GM21786 (cell line): ENCODE results near the gene HORMAD1.
A peak's percentile ranks its signal among the peaks of the same experiment; 100 is the strongest.
"Not testable (repeated sequence)": the region's sequence is repeated elsewhere in the genome, so short reads cannot be mapped to it uniquely, and the experiment has no call there.

Experiments used
- ATAC-seq: cut with Tn5 transposase; IDR thresholded peaks from one replicate; pipeline ENCODE4 v1.9.1; 2021; ENCODE audit not compliant: unreplicated experiment

HORMAD1 gene

GRCh38 chr1:150720703-150721102 is at the start of gene HORMAD1:
HORMAD1 (minus strand) TSS chr1:150720895; CDS start chr1:150719505, 1,390 bp downstream.
- ATAC-seq = no peak

DNA sequence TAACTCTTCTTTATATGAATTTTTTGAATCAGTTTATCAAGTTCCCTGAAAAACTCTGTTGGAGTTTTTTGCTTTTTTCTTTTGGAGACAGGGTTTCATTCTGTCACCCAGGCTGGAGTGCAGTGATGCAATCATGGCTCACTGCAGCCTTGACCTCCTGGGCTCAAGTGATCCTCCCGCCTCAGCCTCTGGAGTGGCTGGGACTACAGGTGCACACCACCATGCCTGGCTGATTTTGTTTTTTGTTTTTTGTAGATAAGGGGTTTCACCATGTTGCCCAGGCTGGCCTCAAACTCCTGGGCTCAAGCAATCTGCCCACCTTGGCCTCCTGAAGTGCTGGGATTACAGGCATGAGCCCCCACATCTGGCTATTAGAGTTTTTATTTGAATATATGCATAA is 47.0 kb upstream of the HORMAD1 start:
- not testable (repeated sequence) for ATAC-seq

DNA sequence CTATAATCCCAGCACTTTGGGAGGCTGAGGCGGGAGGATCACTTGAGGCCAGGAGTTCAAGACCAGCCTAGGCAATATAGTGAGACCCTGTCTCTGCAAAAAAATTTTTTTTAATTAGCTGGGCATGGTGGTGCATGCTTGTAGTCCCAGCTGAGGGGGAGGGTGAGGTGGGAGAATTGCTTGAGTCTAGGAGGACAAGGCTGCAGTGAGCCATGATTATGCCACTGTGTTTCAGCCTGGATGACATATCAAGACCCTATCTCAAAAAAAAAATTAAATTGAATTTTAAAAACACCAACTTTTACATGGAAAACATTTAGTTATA is 45.2 kb upstream of the HORMAD1 start:
- not testable (repeated sequence) for ATAC-seq

- ATAC-seq = peak; percentile 83
These were observed 44.7 kb upstream of the HORMAD1 start, which contains the start of gene CTSS for GRCh38 chr1:150765296-150765976. CTSS (minus strand) TSS chr1:150765778; CDS start chr1:150764763, 1,015 bp downstream.

GRCh38 chr1:150764617-150765101 is 44.0 kb upstream of the HORMAD1 start:
- ATAC-seq = no peak

DNA sequence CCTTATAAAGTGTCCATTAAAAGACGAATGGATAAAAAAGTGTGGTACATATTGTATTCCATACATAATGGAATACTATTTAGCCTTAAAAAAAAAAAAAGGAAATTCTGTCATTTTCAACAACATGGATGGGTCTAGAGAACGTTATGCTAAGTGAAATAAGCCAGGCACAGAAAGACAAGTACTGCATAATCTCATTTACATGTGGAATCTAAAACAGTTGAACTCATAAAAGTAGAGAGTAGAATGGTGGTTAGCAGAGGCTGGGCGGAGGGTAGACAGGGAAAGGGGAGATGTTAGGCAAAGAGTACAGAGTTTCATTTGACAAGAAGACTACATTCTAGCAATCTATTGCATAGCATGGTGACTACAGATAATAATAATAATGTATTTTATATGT is 42.3 kb upstream of the HORMAD1 start:
- no peak for ATAC-seq

GRCh38 chr1:150762552-150762951 is 41.9 kb upstream of the HORMAD1 start:
- no peak for ATAC-seq

DNA sequence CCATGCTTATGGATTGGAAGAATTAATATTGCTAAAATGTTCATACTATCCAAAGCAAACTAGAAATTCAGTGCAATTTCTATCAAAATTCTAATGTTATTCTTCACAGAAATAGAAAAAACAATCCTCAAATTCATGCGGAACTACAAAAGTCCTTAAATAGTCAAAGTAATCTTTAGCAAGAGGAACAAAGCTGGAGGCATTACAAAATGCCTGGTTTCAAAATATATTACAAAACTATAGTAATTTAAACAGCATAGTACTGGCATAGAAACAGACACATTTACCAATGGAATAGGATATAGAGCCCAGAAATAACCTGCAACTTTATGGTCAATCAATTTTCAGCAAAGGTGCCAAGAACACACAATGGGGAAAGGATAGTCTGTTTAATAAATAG is 41.1 kb upstream of the HORMAD1 start:
- no peak for ATAC-seq

DNA sequence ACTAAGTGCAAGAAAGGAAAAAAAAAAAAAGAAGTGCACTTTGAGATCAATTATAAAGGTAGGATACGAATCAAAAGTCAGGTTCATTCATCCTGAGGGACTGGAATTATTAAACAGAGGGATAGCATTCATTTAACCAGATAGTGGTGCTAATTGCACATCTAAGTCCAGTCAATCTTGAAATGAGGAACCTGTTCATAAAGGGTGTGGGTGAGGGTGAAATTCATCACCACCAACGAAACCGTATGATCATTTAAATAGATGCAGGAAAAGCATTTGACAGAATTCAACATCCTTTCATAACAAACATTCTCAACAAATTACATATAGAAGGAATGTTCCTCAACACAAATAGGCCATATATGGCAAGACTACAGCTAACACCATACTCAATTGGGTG is 39.3 kb upstream of the HORMAD1 start:
- no peak for ATAC-seq

DNA sequence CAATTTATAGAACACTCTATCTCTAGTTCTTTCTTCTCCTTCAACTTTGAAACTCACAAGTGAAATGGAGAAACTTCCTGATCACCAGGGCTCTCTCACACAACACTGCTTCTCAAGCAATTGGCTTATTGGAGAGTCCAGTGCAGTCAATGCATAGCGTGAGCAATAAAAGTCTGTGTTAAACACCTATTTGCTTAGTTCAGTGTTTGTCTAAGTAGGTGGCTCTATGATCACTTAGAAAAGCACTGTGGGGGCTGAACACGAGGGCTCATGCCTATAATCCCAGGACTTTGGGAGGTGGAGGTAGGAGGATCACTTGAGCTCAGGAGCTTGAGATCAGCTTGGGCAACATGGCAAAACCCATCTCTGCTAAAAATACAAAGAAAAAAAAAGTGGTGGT is 32.7 kb upstream of the HORMAD1 start:
- no peak for ATAC-seq

DNA sequence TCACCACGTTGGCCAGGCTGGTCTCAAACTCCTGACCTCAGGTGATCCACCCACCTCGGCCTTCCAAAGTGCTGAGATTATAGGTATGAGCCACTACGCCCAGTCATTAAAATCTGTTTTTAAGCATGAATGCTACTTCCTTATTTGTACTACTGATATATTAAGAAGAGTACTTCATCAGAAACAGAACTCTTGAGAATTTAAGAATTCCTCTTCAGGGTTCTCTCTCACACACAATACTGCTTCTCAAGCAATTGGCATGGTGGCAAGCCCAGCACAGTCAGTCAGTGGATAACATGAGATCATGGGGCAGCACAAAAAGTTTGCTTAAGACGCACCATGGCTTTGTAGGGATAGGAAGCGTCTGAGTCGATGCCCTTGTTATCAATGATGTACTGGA is 30.7 kb upstream of the HORMAD1 start:
- ATAC-seq = no peak

- ATAC-seq = no peak
These were observed 29.1 kb upstream of the HORMAD1 start for GRCh38 chr1:150749720-150750311.

DNA sequence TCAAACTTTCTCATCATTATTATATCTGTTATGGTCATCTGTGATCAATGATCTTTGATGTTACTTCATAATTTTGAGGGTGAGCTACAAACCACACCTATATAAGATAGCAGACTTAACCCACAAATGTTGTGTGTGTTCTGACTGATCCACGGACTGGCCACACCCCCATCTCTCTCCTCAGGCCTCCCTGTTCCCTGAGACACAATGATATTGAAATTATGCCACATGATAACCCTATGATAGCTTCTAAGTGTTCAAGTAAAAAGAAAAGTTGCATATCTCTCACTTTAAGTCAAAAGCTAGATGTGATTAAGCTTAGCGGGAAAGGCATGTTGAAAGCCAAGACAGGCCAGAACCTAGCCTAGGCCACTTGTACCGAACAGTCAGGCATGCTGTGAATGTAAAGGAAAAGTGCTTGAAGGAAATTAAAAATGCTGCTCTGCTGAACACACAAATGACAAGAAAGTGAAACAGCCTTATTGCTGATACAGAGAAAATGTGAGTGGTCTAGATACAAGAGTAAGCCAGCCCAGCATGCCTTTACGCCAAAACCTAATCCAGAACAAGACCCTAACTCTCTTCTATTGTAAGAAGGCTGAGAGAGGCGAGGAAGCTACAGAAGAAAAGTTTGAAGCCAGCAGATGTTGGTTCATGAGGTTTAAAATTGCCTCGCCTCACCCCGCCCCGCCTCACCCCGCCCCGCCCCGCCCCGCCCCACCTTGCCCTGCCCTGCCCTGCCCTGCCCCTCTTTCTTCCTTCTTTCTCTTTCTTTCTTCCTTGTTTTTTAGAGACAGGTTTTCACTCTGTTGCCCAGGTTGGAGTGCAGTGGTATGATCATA is 28.4 kb upstream of the HORMAD1 start:
- no peak for ATAC-seq

DNA sequence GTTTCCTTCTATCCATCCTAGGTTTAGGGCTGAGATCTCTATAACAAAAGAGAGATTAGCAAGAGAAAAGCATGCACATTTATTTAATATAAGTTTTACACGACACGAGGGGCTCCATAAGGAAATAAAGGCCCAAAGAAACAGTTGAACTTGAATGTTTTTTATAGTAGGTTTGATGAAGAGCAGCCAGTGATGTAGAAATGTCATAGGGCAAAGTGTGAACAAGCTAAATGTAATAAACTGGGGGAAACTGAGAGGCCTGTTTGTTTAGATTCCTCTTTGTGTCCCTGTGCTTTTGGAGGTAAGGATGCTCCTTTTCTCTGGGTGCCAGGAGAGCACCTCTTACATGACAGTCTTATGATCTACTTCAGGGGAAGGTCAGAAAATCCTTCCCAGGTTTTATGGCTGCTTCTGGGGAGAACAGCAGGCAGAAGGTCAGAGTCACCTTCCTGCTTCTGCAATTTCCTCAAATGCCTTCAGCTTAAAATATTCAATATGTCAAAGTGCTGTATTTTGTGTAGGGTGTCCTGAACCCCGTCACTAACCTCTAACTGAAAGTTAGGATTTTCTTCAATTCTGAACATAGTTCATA is 9.5 kb upstream of the HORMAD1 start:
- no peak for ATAC-seq

- ATAC-seq = no peak
These were observed 3.6 kb upstream of the HORMAD1 start for GRCh38 chr1:150724336-150724735.

GRCh38 chr1:150720098-150720497 is 597 bp downstream of the HORMAD1 start:
- no peak for ATAC-seq

DNA sequence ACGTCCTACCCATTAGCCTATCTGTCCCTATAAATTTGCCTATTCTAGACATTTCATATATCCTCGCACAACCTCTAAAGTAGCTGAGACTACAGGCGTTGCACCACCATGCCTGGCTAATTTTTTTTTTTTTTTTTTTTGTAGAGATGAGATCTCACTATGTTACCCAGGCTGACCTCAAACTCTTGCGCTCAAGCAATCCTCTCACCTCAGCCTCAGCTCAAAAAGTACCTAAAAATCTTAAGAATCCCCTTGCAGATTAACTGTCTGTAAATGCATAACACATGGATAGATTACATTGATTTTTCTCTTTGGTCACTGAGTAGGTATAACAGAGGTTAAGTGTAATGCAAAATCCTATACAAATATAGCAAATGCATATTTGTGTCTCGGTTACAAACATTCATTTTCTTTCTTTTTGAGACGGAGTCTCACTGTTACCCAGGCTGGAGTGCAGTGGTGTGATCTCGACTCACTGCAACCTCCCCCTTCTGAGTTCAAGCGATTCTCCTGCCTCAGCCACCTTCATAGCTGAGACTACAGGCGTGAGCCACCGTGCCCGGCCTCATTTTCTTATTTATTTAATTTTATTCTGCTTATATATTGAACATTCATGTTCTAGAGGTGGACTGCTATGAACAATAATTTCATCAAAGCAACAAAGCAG is 2.3 kb downstream of the HORMAD1 start:
- no peak for ATAC-seq

- ATAC-seq = not testable (repeated sequence)
These were observed 11.7 kb downstream of the HORMAD1 start for GRCh38 chr1:150709031-150709430.

GRCh38 chr1:150708595-150708994 is 12.1 kb downstream of the HORMAD1 start:
- ATAC-seq = peak; percentile 77

- ATAC-seq = no peak
These were observed 14.6 kb downstream of the HORMAD1 start for GRCh38 chr1:150706091-150706490.

DNA sequence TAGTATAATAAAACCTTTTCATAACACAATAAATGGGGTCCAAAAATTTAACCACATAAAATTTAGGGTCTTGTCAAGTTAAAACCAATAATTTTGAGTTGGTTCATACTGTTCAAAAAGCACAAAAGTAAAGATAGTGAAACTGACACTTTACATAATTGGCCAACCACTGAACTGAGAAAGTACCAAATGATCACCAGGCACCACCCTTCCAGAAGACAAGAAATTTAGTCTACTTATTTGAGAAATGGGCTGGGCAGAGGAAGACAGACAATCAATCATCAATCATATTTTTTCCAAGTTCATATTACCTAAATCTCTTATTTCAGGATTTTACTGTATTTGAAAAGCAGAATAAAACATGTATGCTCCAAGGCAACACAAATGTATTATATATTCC is 17.3 kb downstream of the HORMAD1 start:
- no peak for ATAC-seq
